Right lung (tissue), 5 donors: ENCODE results near the gene KIAA0319L. TPM values are rescaled to one million over a fixed set of nuclear protein-coding genes. Genes with fewer than 3 reads are reported as not detected.
"Not testable (repeated sequence)": the region's sequence is repeated elsewhere in the genome, so short reads cannot be mapped to it uniquely, and the experiment has no call there.

Source experiments
- DNase-seq, 2 donors: peaks; one replicate each; pipeline ENCODE4 v3.0.0-alpha.2; 2013
- polyA plus RNA-seq, 5 donors: library from polyadenylated mRNA; unstranded; fragments of 120-200 nt; gene quantifications; one replicate each; pipeline versions ENCODE4 v1.2.1 to v1.2.3, GENCODE V29; 2013; ENCODE audit warnings: inconsistent platforms in 1 of 5, low replicate concordance in 1 of 5; ENCODE audit not compliant: insufficient read length in 5 of 5, insufficient read depth in 1 of 5

KIAA0319L gene
- polyA plus RNA-seq, 5 donors, result 68.7 to 103 (median 88.2) TPM

GRCh38 chr1:35585805-35586204, 28.6 kb upstream of the KIAA0319L start:
- not testable (repeated sequence) for DNase-seq

- DNase-seq, result no peak
Observed at GRCh38 chr1:35585281-35585680, 28.1 kb upstream of the KIAA0319L start.

GRCh38 chr1:35581621-35582020, 24.4 kb upstream of the KIAA0319L start:
- DNase-seq, result not testable (repeated sequence)

GRCh38 chr1:35580949-35581388, 23.8 kb upstream of the KIAA0319L start:
- no peak for DNase-seq

GRCh38 chr1:35577071-35577998, 20.1 kb upstream of the KIAA0319L start:
- DNase-seq, result no peak

GRCh38 chr1:35576766-35577070, 19.5 kb upstream of the KIAA0319L start:
- not testable (repeated sequence) for DNase-seq

GRCh38 chr1:35576061-35576765, 19.0 kb upstream of the KIAA0319L start:
- DNase-seq, result no peak

- no peak for DNase-seq
Observed at GRCh38 chr1:35575416-35575958, 18.3 kb upstream of the KIAA0319L start.

- peak in 1 of 2 donors; percentile 55 for DNase-seq
Observed at GRCh38 chr1:35574655-35575415, 17.6 kb upstream of the KIAA0319L start.

GRCh38 chr1:35574125-35574654, 17.0 kb upstream of the KIAA0319L start:
- no peak for DNase-seq

- DNase-seq, result peak in 1 of 2 donors; percentile 53
Observed at GRCh38 chr1:35573198-35574124, 16.3 kb upstream of the KIAA0319L start, which contains the start of gene TFAP2E. Gene TFAP2E (plus strand): TSS chr1:35573314. CDS start chr1:35573578, 264 bp downstream.

GRCh38 chr1:35572296-35572695, 15.1 kb upstream of the KIAA0319L start:
- no peak for DNase-seq

- DNase-seq, result no peak
Observed at GRCh38 chr1:35571263-35571662, 14.1 kb upstream of the KIAA0319L start.

GRCh38 chr1:35570589-35571137, 13.5 kb upstream of the KIAA0319L start:
- no peak for DNase-seq

- DNase-seq, result no peak
Observed at GRCh38 chr1:35569936-35570335, 12.7 kb upstream of the KIAA0319L start.

GRCh38 chr1:35568975-35569395, 11.8 kb upstream of the KIAA0319L start:
- peak; percentile 64 to 69 for DNase-seq

- no peak for DNase-seq
Observed at GRCh38 chr1:35567947-35568558, 10.8 kb upstream of the KIAA0319L start.

GRCh38 chr1:35565742-35566133, 8.5 kb upstream of the KIAA0319L start:
- no peak for DNase-seq
